Prostate gland (tissue), 2 donors: ENCODE data around the gene CPA1. TPM values are rescaled to one million over a fixed set of nuclear protein-coding genes. Genes with fewer than 3 reads are reported as not detected.

Experiments
- DNase-seq: peaks from one replicate; pipeline ENCODE4 v3.0.0-alpha.2; 2019; ENCODE audit warnings: low spot score
- H3K27ac ChIP-seq, 2 donors: fragments of 200-600 bp; sonication (generic); 2 replicates each; pipeline ENCODE4 v1.5.1; 2017 to 2019
- H3K27me3 ChIP-seq: fragments of 200-600 bp; sonication (generic); replicated peaks from 2 replicates; pipeline ENCODE4 v1.5.1; 2019; ENCODE audit not compliant: insufficient read depth
- H3K36me3 ChIP-seq, 2 donors: fragments of 200-600 bp; sonication (generic); 1 replicate in 1 of 2; 2 replicates in 1 of 2; pipeline versions ENCODE4 v1.5.1 to v1.8.1; 2017 to 2019
- H3K4me1 ChIP-seq: fragments of 200-600 bp; sonication (generic); replicated peaks from 2 replicates; pipeline ENCODE4 v1.5.1; 2019
- H3K4me3 ChIP-seq, 2 donors: fragments of 200-600 bp; sonication (generic); 2 replicates each; pipeline ENCODE4 v1.5.1; 2017 to 2019
- H3K9me3 ChIP-seq: fragments of 200-600 bp; sonication (generic); 2 replicates; pipeline ENCODE4 v1.5.1; 2017
- POLR2A ChIP-seq: fragments of 450-650 bp; IDR thresholded peaks from one replicate; pipeline ENCODE4 v1.6.1; 2016; ENCODE audit warnings: antibody characterized with exemption, mild to moderate bottlenecking
- POLR2AphosphoS5 ChIP-seq: sonication (generic); formaldehyde crosslinking; IDR thresholded peaks from one replicate; pipeline ENCODE4 v1.6.1; 2017; ENCODE audit warnings: antibody characterized with exemption
- WGBS: methylation state at CpG from one replicate; pipeline ENCODE4 v1.1.5; 2018; 5-methylcytosine and 5-hydroxymethylcytosine counted together
- intact Hi-C: fragments of 100-400 bp; cut with DNase I; formaldehyde crosslinking; loops from one replicate; pipeline ENCODE4 v1.14.2; 2022
- total RNA-seq, 2 donors: library from RNA; depleted of rRNA; stranded (reverse); fragments of >200 nt; gene quantifications; one replicate each; pipeline ENCODE4 v1.1.0, GENCODE V29; 2016
- TF ChIP-seq, protein P1 (sequence below), 4 experiments: fragments of 200-600 bp in 2 of 4; fragments of 450-650 bp in 2 of 4; sonication (generic) in 2 of 4; IDR thresholded peaks; 1 replicate in 3 of 4; 2 replicates in 1 of 4; pipeline ENCODE4 v1.5.1; 2016 to 2019; ENCODE audit warnings: antibody characterized with exemption in 4 of 4, mild to moderate bottlenecking in 2 of 4, moderate library complexity in 2 of 4

The CPA1 gene
- total RNA-seq, 2 donors from 2014 or later, result 0.14 TPM; not detected in 1

DNA sequence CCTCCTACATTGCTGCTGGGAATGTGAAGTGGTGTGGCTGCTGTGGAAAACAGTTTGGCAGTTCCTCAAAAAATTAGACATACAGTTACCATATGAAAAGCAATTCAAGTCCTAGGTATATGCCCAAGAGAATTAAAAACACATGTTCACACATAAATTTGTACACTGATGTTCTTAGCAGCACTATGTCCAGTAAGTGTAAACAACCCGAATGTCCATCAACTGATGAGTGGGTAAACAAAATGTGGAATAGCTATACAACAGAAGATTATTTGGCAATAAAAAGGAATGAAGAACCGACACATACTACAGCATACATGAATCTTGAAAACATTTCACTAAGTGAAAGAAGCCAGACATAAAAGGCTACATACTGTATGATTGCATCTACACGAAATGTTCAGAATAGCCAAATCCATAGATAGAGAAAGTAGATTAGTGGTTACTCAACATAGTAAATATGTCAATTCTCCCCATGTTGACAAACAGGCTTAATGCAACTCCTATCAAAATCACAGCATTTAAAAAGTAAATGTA lies 43.3 kb downstream of the CPA1 start:
- WGBS, result 85% methylated on average over 3 of the region's 3 CpGs
- Histone ChIP-seq H3K27ac (no peak overlapping the region), H3K4me3 (no peak overlapping the region), H3K36me3 (no peaks in the 10 kb centered on the region), H3K4me1 (no peaks in the 10 kb centered on the region), H3K9me3 (no peaks in the 10 kb centered on the region), H3K27me3 (no peaks in the 10 kb centered on the region)
- intact Hi-C loops, result no loop called here
- DNase-seq, result no peak
- TF ChIP-seq, protein P1, sequence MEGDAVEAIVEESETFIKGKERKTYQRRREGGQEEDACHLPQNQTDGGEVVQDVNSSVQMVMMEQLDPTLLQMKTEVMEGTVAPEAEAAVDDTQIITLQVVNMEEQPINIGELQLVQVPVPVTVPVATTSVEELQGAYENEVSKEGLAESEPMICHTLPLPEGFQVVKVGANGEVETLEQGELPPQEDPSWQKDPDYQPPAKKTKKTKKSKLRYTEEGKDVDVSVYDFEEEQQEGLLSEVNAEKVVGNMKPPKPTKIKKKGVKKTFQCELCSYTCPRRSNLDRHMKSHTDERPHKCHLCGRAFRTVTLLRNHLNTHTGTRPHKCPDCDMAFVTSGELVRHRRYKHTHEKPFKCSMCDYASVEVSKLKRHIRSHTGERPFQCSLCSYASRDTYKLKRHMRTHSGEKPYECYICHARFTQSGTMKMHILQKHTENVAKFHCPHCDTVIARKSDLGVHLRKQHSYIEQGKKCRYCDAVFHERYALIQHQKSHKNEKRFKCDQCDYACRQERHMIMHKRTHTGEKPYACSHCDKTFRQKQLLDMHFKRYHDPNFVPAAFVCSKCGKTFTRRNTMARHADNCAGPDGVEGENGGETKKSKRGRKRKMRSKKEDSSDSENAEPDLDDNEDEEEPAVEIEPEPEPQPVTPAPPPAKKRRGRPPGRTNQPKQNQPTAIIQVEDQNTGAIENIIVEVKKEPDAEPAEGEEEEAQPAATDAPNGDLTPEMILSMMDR (IDR thresholded peaks at IDR 0.05), result no peak
- no peak for TF ChIP-seq POLR2AphosphoS5
- no peak for TF ChIP-seq POLR2A

DNA sequence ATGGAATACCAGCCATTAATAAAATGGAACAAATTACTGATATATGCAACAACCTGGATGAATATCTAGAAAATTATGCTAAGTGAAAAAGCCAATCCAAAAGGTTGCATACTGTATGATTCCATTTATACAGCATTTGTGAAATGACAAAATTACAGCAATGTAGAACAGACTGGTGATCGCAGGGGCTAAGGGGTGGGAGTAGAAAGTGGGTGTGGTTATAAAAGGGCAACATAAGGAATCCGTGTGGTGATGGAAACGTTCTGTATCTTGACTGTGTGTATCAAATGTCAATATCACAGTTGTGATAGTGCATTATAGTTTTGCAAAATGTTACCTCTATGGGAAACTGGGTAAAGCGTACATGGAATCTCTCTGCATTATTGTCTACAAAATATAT lies 45.5 kb downstream of the CPA1 start:
- Histone ChIP-seq H3K27me3 (no peaks in the 10 kb centered on the region), H3K36me3 (no peaks in the 10 kb centered on the region), H3K4me1 (no peaks in the 10 kb centered on the region), H3K27ac (no peak overlapping the region), H3K9me3 (no peaks in the 10 kb centered on the region), H3K4me3 (no peak overlapping the region)
- no peak for TF ChIP-seq POLR2AphosphoS5
- TF ChIP-seq POLR2A, result no peak
- TF ChIP-seq, protein P1 (IDR thresholded peaks at IDR 0.05), result no peak
- intact Hi-C loops, result no loop called here
- WGBS, result 81% methylated on average over 4 of the region's 4 CpGs
- DNase-seq, result no peak

DNA sequence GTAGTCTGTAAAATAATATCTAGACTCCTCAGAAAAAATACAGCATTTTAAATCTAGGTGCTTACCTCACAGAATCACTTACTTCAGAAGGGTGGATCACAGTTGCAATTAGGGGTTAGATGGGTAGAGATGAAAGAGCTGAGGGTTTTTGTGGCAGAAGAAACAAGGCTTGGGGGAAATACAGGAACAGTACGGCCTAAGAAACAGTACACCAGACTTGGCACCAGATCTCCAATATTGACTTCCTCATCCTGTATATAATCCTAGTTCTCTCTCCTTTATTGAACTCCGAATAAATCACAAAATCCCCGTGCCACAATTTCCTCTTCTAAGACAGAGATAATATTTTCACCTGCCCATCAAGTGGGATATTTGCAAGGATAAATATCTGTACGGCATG lies 46.3 kb downstream of the CPA1 start:
- Histone ChIP-seq H3K27ac (no peak overlapping the region), H3K9me3 (no peaks in the 10 kb centered on the region), H3K36me3 (no peaks in the 10 kb centered on the region), H3K4me3 (no peak overlapping the region), H3K27me3 (no peaks in the 10 kb centered on the region), H3K4me1 (no peaks in the 10 kb centered on the region)
- WGBS, result 49% methylated on average over 4 of the region's 4 CpGs
- TF ChIP-seq POLR2AphosphoS5 (no peak), POLR2A (no peak)
- TF ChIP-seq, protein P1 (IDR thresholded peaks at IDR 0.05), result no peak
- intact Hi-C loops, result no loop called here
- DNase-seq, result no peak

DNA sequence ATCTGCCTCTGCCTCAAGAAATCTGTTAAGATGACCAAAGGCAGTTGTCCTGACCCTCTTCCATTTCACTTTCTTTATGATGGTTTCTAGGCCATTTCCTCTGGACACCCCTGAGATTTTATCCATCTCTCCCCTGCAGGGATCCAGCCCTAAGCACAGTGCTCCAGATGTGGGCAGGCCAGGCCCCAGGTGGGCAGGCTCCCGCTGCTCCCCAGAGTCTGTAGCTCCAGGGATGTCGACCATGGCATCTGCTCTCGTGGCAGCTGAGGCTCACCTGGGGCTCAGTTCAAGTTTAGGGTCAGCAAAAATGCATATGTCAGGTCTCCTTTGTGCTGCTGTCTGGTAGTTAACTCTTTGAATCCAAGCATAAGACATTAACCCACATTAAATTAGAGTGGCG lies 48.7 kb downstream of the CPA1 start:
- WGBS, result 94% methylated on average over 4 of the region's 4 CpGs
- no peak overlapping the region for H3K27ac ChIP-seq
- no peaks in the 10 kb centered on the region for H3K36me3 ChIP-seq
- H3K27me3 ChIP-seq, result no peaks in the 10 kb centered on the region
- no peaks in the 10 kb centered on the region for H3K9me3 ChIP-seq
- intact Hi-C loops, result no loop called here
- no peak for DNase-seq
- TF ChIP-seq POLR2AphosphoS5 (no peak), POLR2A (no peak)
- TF ChIP-seq, protein P1 (IDR thresholded peaks at IDR 0.05), result no peak
- H3K4me1 ChIP-seq, result no peaks in the 10 kb centered on the region
- H3K4me3 ChIP-seq, result no peak overlapping the region

DNA sequence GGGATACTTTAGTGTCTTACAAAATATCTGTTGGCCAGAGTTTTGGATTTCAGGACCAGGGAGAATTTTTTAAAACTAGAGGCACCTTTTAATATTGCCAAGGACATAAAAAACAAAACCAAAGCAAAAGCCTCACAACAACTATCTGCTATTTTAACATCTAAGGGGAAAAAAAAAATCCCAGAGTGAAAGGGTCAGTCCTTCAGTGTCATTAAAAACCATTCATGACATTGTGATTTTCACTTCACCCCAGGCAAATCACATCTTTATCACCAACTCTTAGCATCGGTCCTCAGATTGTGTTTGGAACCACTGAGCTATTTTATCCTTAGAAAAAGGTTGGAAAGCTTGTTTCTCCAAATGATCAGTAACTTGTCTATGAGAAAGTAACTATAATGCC lies 49.8 kb downstream of the CPA1 start:
- Histone ChIP-seq H3K4me3 (no peak overlapping the region), H3K36me3 (no peaks in the 10 kb centered on the region), H3K27ac (no peak overlapping the region), H3K4me1 (no peaks in the 10 kb centered on the region), H3K9me3 (no peaks in the 10 kb centered on the region), H3K27me3 (no peaks in the 10 kb centered on the region)
- WGBS, result 22% methylated on average over 1 of the region's 1 CpG
- no peak for DNase-seq
- intact Hi-C loops, result no loop called here
- TF ChIP-seq POLR2A (no peak), POLR2AphosphoS5 (no peak)
- TF ChIP-seq, protein P1 (IDR thresholded peaks at IDR 0.05), result no peak
